Prostate gland (tissue), 2 donors: ENCODE measurements around the gene FAM111B.
A peak's percentile ranks its signal among the peaks of the same experiment; 100 is the strongest.

Experiments
- CTCF ChIP-seq, 4 experiments: fragments of 200-600 bp in 2 of 4; fragments of 450-650 bp in 2 of 4; sonication (generic) in 2 of 4; IDR thresholded peaks; 1 replicate in 3 of 4; 2 replicates in 1 of 4; pipeline ENCODE4 v1.5.1; 2016 to 2019; ENCODE audit warnings: antibody characterized with exemption in 4 of 4, mild to moderate bottlenecking in 2 of 4, moderate library complexity in 2 of 4
- POLR2A ChIP-seq: fragments of 450-650 bp; IDR thresholded peaks from one replicate; pipeline ENCODE4 v1.6.1; 2016; ENCODE audit warnings: antibody characterized with exemption, mild to moderate bottlenecking
- POLR2AphosphoS5 ChIP-seq: sonication (generic); formaldehyde crosslinking; IDR thresholded peaks from one replicate; pipeline ENCODE4 v1.6.1; 2017; ENCODE audit warnings: antibody characterized with exemption

- TF ChIP-seq POLR2AphosphoS5 (peak; percentile 62), CTCF (IDR thresholded peaks at IDR 0.05) (no peak), POLR2A (peak; percentile 22)
These were observed 67.1 kb downstream of the FAM111B start for GRCh38 chr11:59173964-59174663.
